ENCODE data around the gene MMP24OS. TPM values are rescaled to one million over a fixed set of nuclear protein-coding genes. Genes with fewer than 3 reads are reported as not detected.

The MMP24OS gene
- polyA plus RNA-seq, 3 donors = 9.5 to 43.9 (median 9.6) TPM

DNA sequence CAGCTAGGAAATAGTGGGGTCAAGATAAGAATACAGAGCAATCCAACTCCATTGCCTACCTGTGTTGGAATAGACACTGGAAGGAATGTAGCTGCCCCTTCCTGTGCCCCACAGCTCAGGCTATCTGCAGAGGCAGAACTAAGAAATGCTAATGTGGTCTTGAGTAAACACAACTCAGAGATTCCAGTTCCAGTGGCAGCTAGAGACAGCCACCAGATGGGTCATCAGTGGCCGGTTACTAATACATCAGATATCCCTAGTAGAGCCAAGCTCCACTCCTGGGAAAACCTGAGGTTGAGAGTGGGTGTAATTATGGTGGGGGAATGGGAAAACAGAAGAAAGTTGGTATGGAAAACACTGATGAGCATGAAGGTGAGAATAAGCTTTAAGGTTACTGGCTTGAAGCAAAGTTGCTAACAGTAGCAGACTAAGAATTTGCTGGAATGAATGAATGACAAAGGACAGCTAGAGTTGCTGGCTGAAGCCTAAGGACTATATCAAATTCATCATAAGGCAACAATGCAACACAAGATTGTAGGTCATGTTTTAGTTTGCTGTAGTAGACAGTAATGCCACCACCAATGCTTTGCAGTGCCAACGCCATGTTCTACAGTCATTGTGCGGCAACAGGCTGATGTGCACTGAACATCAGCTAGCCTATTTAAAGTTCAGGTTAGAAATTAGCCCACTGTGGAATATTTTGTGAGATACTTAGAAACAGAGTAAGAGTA, 42.6 kb upstream of the MMP24OS start:
- Histone ChIP-seq H3K9me3 (replicated peaks in 1 of 2; ENCODE audit: control insufficient read depth in 1 of 2, insufficient read depth in 1 of 2, low read length in 2 of 2) (no peaks in the 10 kb centered on the region), H3K79me2 (ENCODE audit: insufficient read depth, low read length) (no peaks in the 10 kb centered on the region), H3K27me3 (ENCODE audit: control insufficient read depth in 2 of 2, insufficient read depth in 2 of 2, low read length in 2 of 2) (no peaks in the 10 kb centered on the region), H3K4me3 (replicated peaks in 1 of 3; ENCODE audit: low read depth in 2 of 3, low read length in 3 of 3) (no peak overlapping the region), H3K27ac (ENCODE audit: low read depth in 1 of 2, low read length in 2 of 2) (no peak overlapping the region), H3K36me3 (replicated peaks in 1 of 2; ENCODE audit: control insufficient read depth in 1 of 2, insufficient read depth in 2 of 2, low read length in 2 of 2) (peaks cover 3 to 8% of the 10 kb centered on the region in 2 donors), H3K4me1 (ENCODE audit: control insufficient read depth in 1 of 2, insufficient read depth in 2 of 2, low read length in 2 of 2) (peaks cover 1 to 4% of the 10 kb centered on the region in 2 donors), H3K9ac (ENCODE audit: insufficient read depth, low read length, poor library complexity, severe bottlenecking) (no peak overlapping the region), H3K4me2 (replicated peaks; ENCODE audit: extremely low read depth, low read length, poor library complexity, severe bottlenecking) (no peak overlapping the region), H4K20me1 (ENCODE audit: insufficient read depth, low read length) (no peaks in the 10 kb centered on the region), H2AFZ (ENCODE audit: insufficient read depth, low read depth, low read length, poor library complexity, severe bottlenecking) (no peak overlapping the region)
- intact Hi-C loops (cut with micrococcal nuclease) = no loop called here
- Mint-ChIP-seq H3K4me3 (no peak overlapping the region), H3K27ac (peak overlapping the region in 1 of 7 donors; percentile 5), H3K27me3 (ENCODE audit: low read depth in 3 of 3) (peaks cover 0 to 2% (median 0%) of the 10 kb centered on the region in 3 donors), H3K4me1 (peaks cover 6% of the 10 kb centered on the region), H3K36me3 (peaks cover 9 to 14% of the 10 kb centered on the region in 2 donors), H3K9me3 (no peaks in the 10 kb centered on the region)
- TF ChIP-seq, protein P1, sequence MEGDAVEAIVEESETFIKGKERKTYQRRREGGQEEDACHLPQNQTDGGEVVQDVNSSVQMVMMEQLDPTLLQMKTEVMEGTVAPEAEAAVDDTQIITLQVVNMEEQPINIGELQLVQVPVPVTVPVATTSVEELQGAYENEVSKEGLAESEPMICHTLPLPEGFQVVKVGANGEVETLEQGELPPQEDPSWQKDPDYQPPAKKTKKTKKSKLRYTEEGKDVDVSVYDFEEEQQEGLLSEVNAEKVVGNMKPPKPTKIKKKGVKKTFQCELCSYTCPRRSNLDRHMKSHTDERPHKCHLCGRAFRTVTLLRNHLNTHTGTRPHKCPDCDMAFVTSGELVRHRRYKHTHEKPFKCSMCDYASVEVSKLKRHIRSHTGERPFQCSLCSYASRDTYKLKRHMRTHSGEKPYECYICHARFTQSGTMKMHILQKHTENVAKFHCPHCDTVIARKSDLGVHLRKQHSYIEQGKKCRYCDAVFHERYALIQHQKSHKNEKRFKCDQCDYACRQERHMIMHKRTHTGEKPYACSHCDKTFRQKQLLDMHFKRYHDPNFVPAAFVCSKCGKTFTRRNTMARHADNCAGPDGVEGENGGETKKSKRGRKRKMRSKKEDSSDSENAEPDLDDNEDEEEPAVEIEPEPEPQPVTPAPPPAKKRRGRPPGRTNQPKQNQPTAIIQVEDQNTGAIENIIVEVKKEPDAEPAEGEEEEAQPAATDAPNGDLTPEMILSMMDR (IDR thresholded peaks at IDR 0.05) = no peak
- no peak for DNase-seq
- WGBS (ENCODE audit: insufficient coverage) = 100% methylated on average over 2 of the region's 3 CpGs

GRCh38 chr20:35319871-35320197, 41.9 kb upstream of the MMP24OS start:
- no peaks in the 10 kb centered on the region for H3K9me3 Mint-ChIP-seq
- H3K27me3 Mint-ChIP-seq (ENCODE audit: low read depth in 3 of 3) = peaks cover 0 to 2% (median 0%) of the 10 kb centered on the region in 3 donors
- H3K27me3 ChIP-seq (ENCODE audit: control insufficient read depth in 2 of 2, insufficient read depth in 2 of 2, low read length in 2 of 2) = no peaks in the 10 kb centered on the region
- peaks cover 3 to 8% of the 10 kb centered on the region in 2 donors for H3K36me3 ChIP-seq (replicated peaks in 1 of 2; ENCODE audit: control insufficient read depth in 1 of 2, insufficient read depth in 2 of 2, low read length in 2 of 2)
- no peaks in the 10 kb centered on the region for H3K9me3 ChIP-seq (replicated peaks in 1 of 2; ENCODE audit: control insufficient read depth in 1 of 2, insufficient read depth in 1 of 2, low read length in 2 of 2)
- H3K4me3 ChIP-seq (replicated peaks in 1 of 3; ENCODE audit: low read depth in 2 of 3, low read length in 3 of 3) = no peak overlapping the region
- no peak overlapping the region for H3K4me2 ChIP-seq (replicated peaks; ENCODE audit: extremely low read depth, low read length, poor library complexity, severe bottlenecking)
- no peak overlapping the region for H3K9ac ChIP-seq (ENCODE audit: insufficient read depth, low read length, poor library complexity, severe bottlenecking)
- no peak overlapping the region for H3K4me3 Mint-ChIP-seq
- intact Hi-C loops (cut with micrococcal nuclease) = no loop called here
- peaks cover 5 to 12% of the 10 kb centered on the region in 2 donors for H3K36me3 Mint-ChIP-seq
- no peak overlapping the region for H2AFZ ChIP-seq (ENCODE audit: insufficient read depth, low read depth, low read length, poor library complexity, severe bottlenecking)
- TF ChIP-seq, protein P1 (IDR thresholded peaks at IDR 0.05) = no peak
- H3K4me1 Mint-ChIP-seq = peaks cover 9% of the 10 kb centered on the region
- H3K4me1 ChIP-seq (ENCODE audit: control insufficient read depth in 1 of 2, insufficient read depth in 2 of 2, low read length in 2 of 2) = no peaks in the 10 kb centered on the region
- DNase-seq = no peak
- no peak overlapping the region for H3K27ac Mint-ChIP-seq
- no peaks in the 10 kb centered on the region for H3K79me2 ChIP-seq (ENCODE audit: insufficient read depth, low read length)
- H4K20me1 ChIP-seq (ENCODE audit: insufficient read depth, low read length) = no peaks in the 10 kb centered on the region
- no peak overlapping the region for H3K27ac ChIP-seq (ENCODE audit: low read depth in 1 of 2, low read length in 2 of 2)
